ENCODE data around the gene STAC3.

The STAC3 gene

DNA sequence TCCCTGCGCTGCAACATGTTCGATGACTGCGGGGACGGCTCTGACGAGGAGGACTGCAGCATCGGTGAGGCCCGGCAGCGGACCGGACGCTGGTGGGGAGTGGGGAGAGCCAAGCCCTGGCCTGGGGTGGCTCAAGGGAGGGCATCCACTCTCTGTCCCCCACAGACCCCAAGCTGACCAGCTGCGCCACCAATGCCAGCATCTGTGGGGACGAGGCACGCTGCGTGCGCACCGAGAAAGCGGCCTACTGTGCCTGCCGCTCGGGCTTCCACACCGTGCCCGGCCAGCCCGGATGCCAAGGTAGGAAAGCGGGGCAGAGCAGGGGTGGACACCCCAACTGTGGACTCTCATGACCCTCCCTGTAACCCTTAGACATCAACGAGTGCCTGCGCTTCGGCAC lies 45.8 kb downstream of the STAC3 start:
- peaks cover 94% of the 10 kb centered on the region for H3K36me3 ChIP-seq (ENCODE audit: insufficient read depth, insufficient read length, low read length)
- no peak for DNase-seq (ENCODE audit: low read depth, low spot score)
- H3K9me3 ChIP-seq (ENCODE audit: insufficient read depth, low read length): no peaks in the 10 kb centered on the region
- no peaks in the 10 kb centered on the region for H3K4me1 ChIP-seq (ENCODE audit: insufficient read depth, insufficient read length)
- no peak overlapping the region for H3K4me3 ChIP-seq (ENCODE audit: insufficient read length, low read depth)
- no peak overlapping the region for H3K9ac ChIP-seq (ENCODE audit: insufficient read length, low read depth)
- TF ChIP-seq SUZ12 (IDR thresholded peaks at IDR 0.05; ENCODE audit: extremely low read depth, insufficient read depth, insufficient read length): no peak
- TF ChIP-seq ZNF274 (IDR thresholded peaks at IDR 0.05; ENCODE audit: low read depth, low read length): no peak
- no peaks in the 10 kb centered on the region for H3K27me3 ChIP-seq (ENCODE audit: insufficient read depth, insufficient read length)

DNA sequence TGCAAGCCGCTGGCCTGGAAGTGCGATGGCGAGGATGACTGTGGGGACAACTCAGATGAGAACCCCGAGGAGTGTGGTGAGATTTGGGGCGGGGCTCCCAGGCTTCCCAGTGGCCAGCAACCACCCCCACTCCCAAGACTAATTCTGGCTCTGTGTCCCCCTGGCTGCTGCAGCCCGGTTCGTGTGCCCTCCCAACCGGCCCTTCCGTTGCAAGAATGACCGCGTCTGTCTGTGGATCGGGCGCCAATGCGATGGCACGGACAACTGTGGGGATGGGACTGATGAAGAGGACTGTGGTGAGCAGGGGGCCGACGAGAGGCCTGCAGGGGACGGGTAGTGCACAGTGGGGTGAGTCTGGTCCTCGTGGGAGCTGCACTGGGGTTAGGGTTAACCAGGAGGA lies 46.5 kb downstream of the STAC3 start:
- H3K27me3 ChIP-seq (ENCODE audit: insufficient read depth, insufficient read length): no peaks in the 10 kb centered on the region
- H3K36me3 ChIP-seq (ENCODE audit: insufficient read depth, insufficient read length, low read length): peaks cover 94% of the 10 kb centered on the region
- no peaks in the 10 kb centered on the region for H3K9me3 ChIP-seq (ENCODE audit: insufficient read depth, low read length)
- no peak for DNase-seq (ENCODE audit: low read depth, low spot score)
- no peak overlapping the region for H3K9ac ChIP-seq (ENCODE audit: insufficient read length, low read depth)
- H3K4me1 ChIP-seq (ENCODE audit: insufficient read depth, insufficient read length): no peaks in the 10 kb centered on the region
- TF ChIP-seq YY1 (IDR thresholded peaks at IDR 0.05; ENCODE audit: insufficient read depth, insufficient read length) (no peak), SUZ12 (IDR thresholded peaks at IDR 0.05; ENCODE audit: extremely low read depth, insufficient read depth, insufficient read length) (no peak), ZNF274 (IDR thresholded peaks at IDR 0.05; ENCODE audit: low read depth, low read length) (no peak)
- H3K4me3 ChIP-seq (ENCODE audit: insufficient read length, low read depth): no peak overlapping the region

DNA sequence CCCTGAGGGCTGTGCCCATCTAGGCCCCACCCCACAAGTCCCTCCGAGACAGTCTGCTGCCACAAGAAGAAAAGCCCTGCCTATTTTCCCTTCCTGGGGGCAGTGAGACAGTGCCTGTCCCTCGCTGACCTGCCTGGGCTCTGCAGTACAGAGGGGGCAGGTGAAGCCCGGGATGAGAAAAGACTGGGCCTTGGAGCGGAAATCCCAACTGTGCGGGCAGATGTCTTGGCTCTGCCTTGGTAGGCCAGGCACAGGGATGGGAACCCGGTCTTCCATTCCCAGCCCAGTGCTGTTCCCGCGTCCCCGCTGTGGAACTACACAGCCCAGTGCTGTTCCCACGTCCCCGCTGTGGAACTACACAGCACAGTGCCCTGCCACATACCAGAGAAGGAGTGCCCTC lies 47.2 kb downstream of the STAC3 start:
- no peaks in the 10 kb centered on the region for H3K4me1 ChIP-seq (ENCODE audit: insufficient read depth, insufficient read length)
- peaks cover 94% of the 10 kb centered on the region for H3K36me3 ChIP-seq (ENCODE audit: insufficient read depth, insufficient read length, low read length)
- TF ChIP-seq SUZ12 (IDR thresholded peaks at IDR 0.05; ENCODE audit: extremely low read depth, insufficient read depth, insufficient read length): no peak

DNA sequence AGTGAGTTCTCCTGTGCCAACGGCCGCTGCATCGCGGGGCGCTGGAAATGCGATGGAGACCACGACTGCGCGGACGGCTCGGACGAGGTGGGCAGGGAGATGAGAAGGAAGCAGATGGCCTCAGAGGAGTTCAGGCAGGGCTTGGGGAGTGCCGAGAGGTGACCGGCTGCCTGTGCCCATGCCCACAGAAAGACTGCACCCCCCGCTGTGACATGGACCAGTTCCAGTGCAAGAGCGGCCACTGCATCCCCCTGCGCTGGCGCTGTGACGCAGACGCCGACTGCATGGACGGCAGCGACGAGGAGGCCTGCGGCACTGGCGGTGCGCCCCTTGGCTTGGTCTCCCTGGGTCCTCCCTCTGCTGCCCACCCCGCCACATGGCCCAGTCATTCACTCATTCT lies 47.8 kb downstream of the STAC3 start:
- Histone ChIP-seq H3K4me3 (ENCODE audit: insufficient read length, low read depth) (no peak overlapping the region), H3K9me3 (ENCODE audit: insufficient read depth, low read length) (no peaks in the 10 kb centered on the region), H3K4me1 (ENCODE audit: insufficient read depth, insufficient read length) (no peaks in the 10 kb centered on the region), H3K36me3 (ENCODE audit: insufficient read depth, insufficient read length, low read length) (peaks cover 94% of the 10 kb centered on the region), H3K9ac (ENCODE audit: insufficient read length, low read depth) (no peak overlapping the region), H3K27me3 (ENCODE audit: insufficient read depth, insufficient read length) (no peaks in the 10 kb centered on the region)
- TF ChIP-seq SUZ12 (IDR thresholded peaks at IDR 0.05; ENCODE audit: extremely low read depth, insufficient read depth, insufficient read length) (no peak), YY1 (IDR thresholded peaks at IDR 0.05; ENCODE audit: insufficient read depth, insufficient read length) (no peak), ZNF274 (IDR thresholded peaks at IDR 0.05; ENCODE audit: low read depth, low read length) (no peak)
- DNase-seq (ENCODE audit: low read depth, low spot score): no peak

More for the DNA sequence above, 47.2 kb downstream of the STAC3 start:
- no peak for DNase-seq (ENCODE audit: low read depth, low spot score)
- H3K9ac ChIP-seq (ENCODE audit: insufficient read length, low read depth): no peak overlapping the region
- H3K4me3 ChIP-seq (ENCODE audit: insufficient read length, low read depth): no peak overlapping the region
- H3K9me3 ChIP-seq (ENCODE audit: insufficient read depth, low read length): no peaks in the 10 kb centered on the region
- no peaks in the 10 kb centered on the region for H3K27me3 ChIP-seq (ENCODE audit: insufficient read depth, insufficient read length)

DNA sequence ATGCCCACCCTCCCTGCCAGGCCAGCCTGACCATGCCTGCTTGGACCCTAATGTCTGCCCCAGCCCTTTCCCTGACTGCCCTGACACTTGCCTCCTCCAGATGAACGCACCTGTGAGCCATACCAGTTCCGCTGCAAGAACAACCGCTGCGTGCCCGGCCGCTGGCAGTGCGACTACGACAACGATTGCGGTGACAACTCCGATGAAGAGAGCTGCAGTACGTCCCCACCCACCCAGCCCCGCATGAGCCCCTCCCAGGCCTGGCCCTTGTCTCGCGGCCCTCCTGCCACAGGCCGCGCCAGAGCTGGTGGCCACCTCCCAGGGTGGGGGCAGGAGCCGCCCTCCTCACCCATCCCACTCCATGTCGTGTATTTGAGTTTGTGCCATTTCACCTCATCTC lies 48.7 kb downstream of the STAC3 start:
- no peaks in the 10 kb centered on the region for H3K27me3 ChIP-seq (ENCODE audit: insufficient read depth, insufficient read length)
- H3K9ac ChIP-seq (ENCODE audit: insufficient read length, low read depth): no peak overlapping the region
- H3K9me3 ChIP-seq (ENCODE audit: insufficient read depth, low read length): no peaks in the 10 kb centered on the region
- H3K36me3 ChIP-seq (ENCODE audit: insufficient read depth, insufficient read length, low read length): peaks cover 94% of the 10 kb centered on the region
- no peaks in the 10 kb centered on the region for H3K4me1 ChIP-seq (ENCODE audit: insufficient read depth, insufficient read length)
- H3K4me3 ChIP-seq (ENCODE audit: insufficient read length, low read depth): no peak overlapping the region
- DNase-seq (ENCODE audit: low read depth, low spot score): no peak
- TF ChIP-seq SUZ12 (IDR thresholded peaks at IDR 0.05; ENCODE audit: extremely low read depth, insufficient read depth, insufficient read length): no peak
- no peak for TF ChIP-seq ZNF274 (IDR thresholded peaks at IDR 0.05; ENCODE audit: low read depth, low read length)
- no peak for TF ChIP-seq YY1 (IDR thresholded peaks at IDR 0.05; ENCODE audit: insufficient read depth, insufficient read length)

DNA sequence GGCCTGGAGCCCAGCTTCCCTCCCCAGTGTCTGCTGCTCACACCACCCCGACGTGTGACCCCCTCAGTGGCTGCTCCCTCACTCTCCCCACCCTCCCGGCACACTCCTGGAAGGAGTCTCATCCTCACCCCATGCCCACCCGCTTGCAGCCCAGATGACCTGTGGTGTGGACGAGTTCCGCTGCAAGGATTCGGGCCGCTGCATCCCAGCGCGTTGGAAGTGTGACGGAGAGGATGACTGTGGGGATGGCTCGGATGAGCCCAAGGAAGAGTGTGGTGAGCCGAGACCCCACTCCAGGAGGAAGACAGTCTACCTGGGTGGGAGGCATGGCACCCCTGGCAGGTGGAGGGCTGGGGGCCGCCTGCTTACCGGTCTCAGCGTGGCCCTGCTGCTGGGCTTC lies 49.4 kb downstream of the STAC3 start:
- Histone ChIP-seq H3K27me3 (ENCODE audit: insufficient read depth, insufficient read length) (no peaks in the 10 kb centered on the region), H3K9me3 (ENCODE audit: insufficient read depth, low read length) (no peaks in the 10 kb centered on the region), H3K4me3 (ENCODE audit: insufficient read length, low read depth) (no peak overlapping the region), H3K4me1 (ENCODE audit: insufficient read depth, insufficient read length) (no peaks in the 10 kb centered on the region), H3K36me3 (ENCODE audit: insufficient read depth, insufficient read length, low read length) (peaks cover 99% of the 10 kb centered on the region), H3K9ac (ENCODE audit: insufficient read length, low read depth) (no peak overlapping the region)
- no peak for DNase-seq (ENCODE audit: low read depth, low spot score)
- TF ChIP-seq ZNF274 (IDR thresholded peaks at IDR 0.05; ENCODE audit: low read depth, low read length) (no peak), YY1 (IDR thresholded peaks at IDR 0.05; ENCODE audit: insufficient read depth, insufficient read length) (no peak), SUZ12 (IDR thresholded peaks at IDR 0.05; ENCODE audit: extremely low read depth, insufficient read depth, insufficient read length) (no peak)

DNA sequence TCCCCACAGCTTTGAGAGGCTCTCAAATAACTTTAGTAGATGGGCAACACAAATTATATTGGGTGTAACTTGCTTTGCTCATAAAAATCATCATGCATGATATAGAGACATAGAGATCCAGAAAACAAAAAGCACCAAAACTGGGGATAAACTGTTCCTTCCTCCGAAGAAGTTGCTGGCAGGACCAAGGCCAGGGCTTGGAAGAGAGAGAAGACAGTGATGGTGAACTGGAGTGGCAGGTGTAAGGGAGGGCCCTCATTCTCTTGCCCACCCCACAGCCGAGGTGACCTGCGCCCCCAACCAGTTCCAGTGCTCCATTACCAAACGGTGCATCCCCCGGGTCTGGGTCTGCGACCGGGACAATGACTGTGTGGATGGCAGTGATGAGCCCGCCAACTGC lies 49.8 kb downstream of the STAC3 start:
- peaks cover 99% of the 10 kb centered on the region for H3K36me3 ChIP-seq (ENCODE audit: insufficient read depth, insufficient read length, low read length)

DNA sequence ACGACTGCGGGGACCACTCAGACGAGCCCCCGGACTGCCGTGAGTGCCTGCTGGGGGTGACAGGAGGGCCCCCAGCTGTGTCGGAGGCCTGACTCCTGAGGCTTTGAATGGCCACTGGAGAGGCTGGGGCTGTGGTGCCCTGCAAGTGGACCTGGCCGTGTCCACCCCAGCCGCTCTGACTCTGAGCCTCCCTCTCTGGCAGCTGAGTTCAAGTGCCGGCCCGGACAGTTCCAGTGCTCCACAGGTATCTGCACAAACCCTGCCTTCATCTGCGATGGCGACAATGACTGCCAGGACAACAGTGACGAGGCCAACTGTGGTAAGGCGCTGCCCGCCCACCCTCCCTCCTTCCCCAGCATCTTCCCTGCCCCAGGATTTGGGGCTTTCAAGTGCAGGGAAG lies 50.5 kb downstream of the STAC3 start:
- Histone ChIP-seq H3K4me1 (ENCODE audit: insufficient read depth, insufficient read length) (no peaks in the 10 kb centered on the region), H3K36me3 (ENCODE audit: insufficient read depth, insufficient read length, low read length) (peaks cover 99% of the 10 kb centered on the region), H3K9ac (ENCODE audit: insufficient read length, low read depth) (no peak overlapping the region), H3K27me3 (ENCODE audit: insufficient read depth, insufficient read length) (no peaks in the 10 kb centered on the region), H3K9me3 (ENCODE audit: insufficient read depth, low read length) (no peaks in the 10 kb centered on the region), H3K4me3 (ENCODE audit: insufficient read length, low read depth) (no peak overlapping the region)
- TF ChIP-seq SUZ12 (IDR thresholded peaks at IDR 0.05; ENCODE audit: extremely low read depth, insufficient read depth, insufficient read length) (no peak), ZNF274 (IDR thresholded peaks at IDR 0.05; ENCODE audit: low read depth, low read length) (no peak), YY1 (IDR thresholded peaks at IDR 0.05; ENCODE audit: insufficient read depth, insufficient read length) (no peak)
- DNase-seq (ENCODE audit: low read depth, low spot score): no peak

More for the DNA sequence above, 49.8 kb downstream of the STAC3 start:
- TF ChIP-seq ZNF274 (IDR thresholded peaks at IDR 0.05; ENCODE audit: low read depth, low read length) (no peak), YY1 (IDR thresholded peaks at IDR 0.05; ENCODE audit: insufficient read depth, insufficient read length) (no peak), SUZ12 (IDR thresholded peaks at IDR 0.05; ENCODE audit: extremely low read depth, insufficient read depth, insufficient read length) (no peak)
- H3K9ac ChIP-seq (ENCODE audit: insufficient read length, low read depth): no peak overlapping the region
- no peak for DNase-seq (ENCODE audit: low read depth, low spot score)
- no peaks in the 10 kb centered on the region for H3K4me1 ChIP-seq (ENCODE audit: insufficient read depth, insufficient read length)
- H3K9me3 ChIP-seq (ENCODE audit: insufficient read depth, low read length): no peaks in the 10 kb centered on the region
- no peak overlapping the region for H3K4me3 ChIP-seq (ENCODE audit: insufficient read length, low read depth)
- no peaks in the 10 kb centered on the region for H3K27me3 ChIP-seq (ENCODE audit: insufficient read depth, insufficient read length)

Data from NT2/D1 (cell line).